IPS-20b (cell line): ENCODE data around the gene BMPR1A.

ENCODE experiments used
- H3K27ac ChIP-seq: one replicate; pipeline ENCODE4 v1.5.1; 2013; ENCODE audit warnings: low read length
- H3K27me3 ChIP-seq: 2 replicates; pipeline ENCODE4 v1.6.1; 2013; ENCODE audit warnings: mild to moderate bottlenecking, low read length, inconsistent platforms; ENCODE audit not compliant: insufficient read depth
- H3K36me3 ChIP-seq: 2 replicates; pipeline ENCODE4 v1.6.1; 2013; ENCODE audit warnings: low read depth, mild to moderate bottlenecking, inconsistent platforms, low read length, moderate library complexity; ENCODE audit not compliant: insufficient read depth
- H3K4me1 ChIP-seq: 2 replicates; pipeline ENCODE4 v1.6.1; 2013; ENCODE audit warnings: mild to moderate bottlenecking, control low read depth, inconsistent platforms, low read length, moderate library complexity; ENCODE audit not compliant: insufficient read depth
- H3K4me3 ChIP-seq: 2 replicates; pipeline ENCODE4 v1.5.1; 2013; ENCODE audit warnings: mild to moderate bottlenecking, low read length, inconsistent platforms
- H3K9ac ChIP-seq: 2 replicates; pipeline ENCODE4 v1.6.1; 2013; ENCODE audit warnings: low read depth, mild to moderate bottlenecking, inconsistent platforms, low read length, moderate library complexity
- H3K9me3 ChIP-seq: 2 replicates; pipeline ENCODE4 v1.6.1; 2013; ENCODE audit warnings: mild to moderate bottlenecking, low read depth, low read length, inconsistent platforms; ENCODE audit not compliant: insufficient read depth

BMPR1A gene

GRCh38 chr10:86715836-86716235, 40.6 kb upstream of the BMPR1A start:
- Histone ChIP-seq H3K4me1 (peaks cover 3% of the 10 kb centered on the region; the same call in 1 of the 2 replicates), H3K4me3 (no peak overlapping the region), H3K36me3 (no peaks in the 10 kb centered on the region), H3K27me3 (no peaks in the 10 kb centered on the region), H3K9me3 (no peaks in the 10 kb centered on the region), H3K9ac (no peak overlapping the region), H3K27ac (no peak overlapping the region)

- Histone ChIP-seq H3K4me3 (no peak overlapping the region), H3K27me3 (no peaks in the 10 kb centered on the region), H3K36me3 (no peaks in the 10 kb centered on the region), H3K9ac (no peak overlapping the region), H3K9me3 (no peaks in the 10 kb centered on the region), H3K4me1 (peaks cover 2% of the 10 kb centered on the region; the same call in 1 of the 2 replicates), H3K27ac (no peak overlapping the region)
These were observed 40.0 kb upstream of the BMPR1A start for GRCh38 chr10:86716466-86716865.

- Histone ChIP-seq H3K4me3 (no peak overlapping the region), H3K27me3 (no peaks in the 10 kb centered on the region), H3K9me3 (no peaks in the 10 kb centered on the region), H3K27ac (no peak overlapping the region), H3K36me3 (no peaks in the 10 kb centered on the region), H3K4me1 (peaks cover 2% of the 10 kb centered on the region; the same call in 1 of the 2 replicates), H3K9ac (no peak overlapping the region)
These were observed 37.9 kb upstream of the BMPR1A start for GRCh38 chr10:86718556-86718955.

GRCh38 chr10:86721232-86721631, 35.2 kb upstream of the BMPR1A start:
- H3K9me3 ChIP-seq, result no peaks in the 10 kb centered on the region
- H3K36me3 ChIP-seq, result no peaks in the 10 kb centered on the region
- no peak overlapping the region for H3K4me3 ChIP-seq
- H3K27ac ChIP-seq, result no peak overlapping the region
- no peaks in the 10 kb centered on the region for H3K4me1 ChIP-seq
- H3K27me3 ChIP-seq, result no peaks in the 10 kb centered on the region
- no peak overlapping the region for H3K9ac ChIP-seq

GRCh38 chr10:86723009-86723408, 33.4 kb upstream of the BMPR1A start:
- Histone ChIP-seq H3K27ac (no peak overlapping the region), H3K4me3 (no peak overlapping the region), H3K36me3 (no peaks in the 10 kb centered on the region), H3K4me1 (no peaks in the 10 kb centered on the region), H3K9me3 (no peaks in the 10 kb centered on the region), H3K27me3 (no peaks in the 10 kb centered on the region), H3K9ac (no peak overlapping the region)

DNA sequence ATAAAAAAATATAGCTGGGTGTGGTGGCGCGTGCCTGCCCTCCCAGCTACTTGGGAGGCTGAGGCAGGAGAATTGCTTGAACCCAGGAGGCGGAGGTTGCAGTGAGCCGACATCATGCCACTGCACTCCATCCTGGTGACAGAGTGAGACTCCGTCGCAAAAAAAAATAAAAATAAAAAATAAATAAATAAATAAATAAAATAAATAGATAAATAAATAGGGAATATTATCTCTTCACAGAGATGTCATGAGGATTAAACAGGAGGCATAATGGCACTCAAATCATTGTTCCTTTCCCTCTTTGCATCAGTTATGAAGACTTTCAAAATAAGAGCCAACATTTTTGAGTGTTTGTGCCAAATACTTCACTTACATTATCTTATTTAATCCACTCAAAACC, 32.0 kb upstream of the BMPR1A start:
- Histone ChIP-seq H3K4me3 (no peak overlapping the region), H3K27me3 (no peaks in the 10 kb centered on the region), H3K9ac (no peak overlapping the region), H3K27ac (no peak overlapping the region), H3K4me1 (no peaks in the 10 kb centered on the region), H3K36me3 (no peaks in the 10 kb centered on the region), H3K9me3 (no peaks in the 10 kb centered on the region)

GRCh38 chr10:86725980-86726676, 30.3 kb upstream of the BMPR1A start:
- H3K4me3 ChIP-seq, result no peak overlapping the region
- no peaks in the 10 kb centered on the region for H3K9me3 ChIP-seq
- no peak overlapping the region for H3K27ac ChIP-seq
- no peaks in the 10 kb centered on the region for H3K27me3 ChIP-seq
- no peaks in the 10 kb centered on the region for H3K36me3 ChIP-seq
- no peaks in the 10 kb centered on the region for H3K4me1 ChIP-seq
- no peak overlapping the region for H3K9ac ChIP-seq

DNA sequence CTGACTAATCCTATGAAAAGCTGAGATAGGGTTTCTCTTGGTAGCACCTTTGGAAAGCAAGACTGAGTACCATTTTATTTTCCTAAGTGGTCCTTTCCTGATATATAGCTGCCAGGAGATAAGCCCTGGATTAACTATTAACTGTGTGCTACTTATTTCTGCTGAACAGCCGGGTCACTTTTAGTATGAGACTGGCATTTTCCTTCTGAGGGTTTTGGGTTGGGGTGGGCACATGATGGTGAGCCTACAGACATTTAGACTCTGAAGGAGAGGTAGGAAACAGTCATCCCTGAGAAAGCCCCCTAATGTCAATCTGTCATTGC, 29.8 kb upstream of the BMPR1A start:
- no peak overlapping the region for H3K4me3 ChIP-seq
- H3K27me3 ChIP-seq, result no peaks in the 10 kb centered on the region
- no peak overlapping the region for H3K9ac ChIP-seq
- no peaks in the 10 kb centered on the region for H3K4me1 ChIP-seq
- no peak overlapping the region for H3K27ac ChIP-seq
- no peaks in the 10 kb centered on the region for H3K36me3 ChIP-seq
- no peaks in the 10 kb centered on the region for H3K9me3 ChIP-seq

- H3K27me3 ChIP-seq, result no peaks in the 10 kb centered on the region
- no peaks in the 10 kb centered on the region for H3K4me1 ChIP-seq
- no peaks in the 10 kb centered on the region for H3K9me3 ChIP-seq
- no peak overlapping the region for H3K27ac ChIP-seq
- no peak overlapping the region for H3K9ac ChIP-seq
- no peaks in the 10 kb centered on the region for H3K36me3 ChIP-seq
- no peak overlapping the region for H3K4me3 ChIP-seq
These were observed 28.9 kb upstream of the BMPR1A start for GRCh38 chr10:86727470-86727869.

DNA sequence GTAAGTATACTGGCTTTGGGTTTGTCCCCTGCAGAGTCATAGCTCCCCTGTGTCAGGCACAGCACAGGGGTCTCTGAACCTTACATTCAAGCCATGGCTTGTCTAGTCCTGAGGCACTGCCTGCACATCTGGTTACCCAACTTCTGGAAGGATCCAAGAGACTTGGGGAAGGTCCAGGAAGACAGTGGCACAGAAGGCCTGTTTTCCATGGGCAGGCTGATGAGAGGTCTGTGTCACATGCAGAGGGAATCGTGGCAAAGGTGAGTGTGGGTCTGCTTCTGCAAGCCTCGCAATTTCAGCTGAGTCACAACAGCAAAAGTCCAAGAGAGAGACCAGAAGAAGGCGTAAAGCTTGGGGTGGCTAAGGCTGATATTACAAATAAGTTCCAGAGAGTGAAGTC, 28.4 kb upstream of the BMPR1A start:
- H3K4me3 ChIP-seq, result no peak overlapping the region
- H3K36me3 ChIP-seq, result no peaks in the 10 kb centered on the region
- H3K27me3 ChIP-seq, result no peaks in the 10 kb centered on the region
- no peaks in the 10 kb centered on the region for H3K9me3 ChIP-seq
- no peak overlapping the region for H3K27ac ChIP-seq
- H3K9ac ChIP-seq, result no peak overlapping the region
- H3K4me1 ChIP-seq, result peaks cover 2% of the 10 kb centered on the region; the same call in 1 of the 2 replicates

DNA sequence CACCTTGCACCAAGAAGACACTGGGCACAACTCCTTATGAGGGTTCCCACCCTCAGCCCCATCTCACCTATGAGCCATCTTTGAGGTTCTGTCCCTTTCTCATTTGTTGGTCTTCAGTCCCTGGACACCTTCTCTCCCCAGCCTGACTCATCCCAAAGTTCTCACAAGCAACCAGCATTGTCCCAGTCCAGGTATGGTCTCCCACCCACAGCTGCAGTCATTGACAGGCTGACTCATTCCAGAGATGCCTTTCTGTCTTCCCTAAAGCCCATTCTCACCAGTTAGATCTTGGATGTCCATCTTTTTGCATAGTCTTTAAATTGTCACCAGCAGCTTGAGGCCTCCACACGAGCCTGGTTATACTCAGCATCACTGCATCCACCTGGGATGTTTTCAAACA, 26.7 kb upstream of the BMPR1A start:
- H3K36me3 ChIP-seq, result no peaks in the 10 kb centered on the region
- H3K9ac ChIP-seq, result no peak overlapping the region
- H3K27me3 ChIP-seq, result no peaks in the 10 kb centered on the region
- H3K27ac ChIP-seq, result no peak overlapping the region
- no peak overlapping the region for H3K4me3 ChIP-seq
- peaks cover 3% of the 10 kb centered on the region; the same call in 1 of the 2 replicates for H3K4me1 ChIP-seq
- no peaks in the 10 kb centered on the region for H3K9me3 ChIP-seq

DNA sequence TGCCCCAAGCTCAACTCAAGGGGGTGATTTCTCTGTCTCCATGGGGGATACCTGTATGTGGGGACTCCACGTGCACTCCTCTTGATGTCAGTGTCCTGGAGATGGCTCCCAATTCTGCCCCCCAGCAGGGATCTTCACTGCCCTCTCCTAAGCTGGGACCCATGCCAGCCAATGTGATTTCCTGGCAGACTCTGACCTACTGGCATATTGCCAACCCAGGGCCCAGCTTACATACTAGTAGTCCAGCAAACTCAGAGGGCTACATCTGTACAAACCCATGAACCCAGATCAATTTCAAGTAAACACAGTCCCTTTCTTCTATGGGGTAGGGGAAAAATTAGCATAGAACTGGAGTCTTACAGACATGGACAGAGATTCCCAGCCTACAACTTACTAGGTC, 26.2 kb upstream of the BMPR1A start:
- H3K27ac ChIP-seq, result no peak overlapping the region
- no peaks in the 10 kb centered on the region for H3K36me3 ChIP-seq
- H3K9me3 ChIP-seq, result no peaks in the 10 kb centered on the region

More for the DNA sequence above, 26.2 kb upstream of the BMPR1A start:
- no peak overlapping the region for H3K9ac ChIP-seq
- peaks cover 3% of the 10 kb centered on the region; the same call in 1 of the 2 replicates for H3K4me1 ChIP-seq
- no peak overlapping the region for H3K4me3 ChIP-seq
- no peaks in the 10 kb centered on the region for H3K27me3 ChIP-seq
